Measurements from ENCODE around the gene HLCS.
A peak's percentile ranks its signal among the peaks of the same experiment; 100 is the strongest.

HLCS gene

DNA sequence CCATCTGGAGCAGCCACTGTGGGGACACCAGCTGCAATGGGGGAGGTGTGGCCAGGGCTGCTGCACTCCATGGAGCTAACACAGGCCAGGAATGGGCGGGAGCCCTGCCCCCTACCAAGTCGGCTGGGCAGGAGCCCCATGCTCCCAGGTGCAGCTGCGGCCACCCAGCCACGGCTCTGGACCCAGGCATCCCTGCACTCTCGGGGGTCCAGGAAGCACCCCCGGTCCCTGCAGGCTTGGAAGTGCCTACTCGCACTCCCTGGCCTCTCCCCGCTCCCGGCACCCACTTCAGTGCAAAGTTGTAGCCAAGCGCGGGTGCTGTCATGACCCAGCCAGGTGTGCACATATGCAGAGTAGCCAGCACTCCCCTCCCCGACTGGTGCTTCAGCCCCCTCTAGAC is 91.8 kb downstream of the HLCS start:
- no peaks in the 10 kb centered on the region for H3K27me3 Mint-ChIP-seq
- no peak for ATAC-seq
- H3K36me3 Mint-ChIP-seq (ENCODE audit: low read depth), result peaks cover 8% of the 10 kb centered on the region
- no peak for DNase-seq
- H3K9me3 Mint-ChIP-seq, result peaks cover 10% of the 10 kb centered on the region
- H3K27ac Mint-ChIP-seq, result no peak overlapping the region
- no peak overlapping the region for H3K4me3 Mint-ChIP-seq
- H3K4me1 Mint-ChIP-seq, result no peaks in the 10 kb centered on the region

DNA sequence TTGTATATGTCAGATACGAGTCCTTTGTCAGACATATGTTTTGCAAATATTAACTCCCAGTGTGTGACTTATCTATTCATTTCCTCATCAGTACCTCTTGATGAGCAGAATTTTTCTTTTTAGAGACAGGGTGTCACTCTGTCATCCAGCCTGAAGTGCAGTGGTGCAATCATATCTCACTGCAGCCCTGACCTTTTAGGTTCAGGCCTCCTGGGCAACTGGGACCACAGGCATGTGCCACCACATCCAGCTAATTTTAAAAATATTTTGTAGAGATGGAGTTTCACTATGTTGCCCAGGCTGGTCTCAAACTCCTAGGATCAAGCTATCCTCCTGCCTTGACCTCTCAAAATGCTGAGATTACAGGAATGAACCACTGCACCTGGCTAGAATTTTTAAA is 93.0 kb downstream of the HLCS start:
- DNase-seq (no peak), ATAC-seq (no peak)
- H3K9me3 Mint-ChIP-seq, result peaks cover 8% of the 10 kb centered on the region
- no peak overlapping the region for H3K27ac Mint-ChIP-seq
- H3K4me3 Mint-ChIP-seq, result no peak overlapping the region
- no peaks in the 10 kb centered on the region for H3K27me3 Mint-ChIP-seq
- H3K36me3 Mint-ChIP-seq (ENCODE audit: low read depth), result peaks cover 8% of the 10 kb centered on the region
- no peaks in the 10 kb centered on the region for H3K4me1 Mint-ChIP-seq

DNA sequence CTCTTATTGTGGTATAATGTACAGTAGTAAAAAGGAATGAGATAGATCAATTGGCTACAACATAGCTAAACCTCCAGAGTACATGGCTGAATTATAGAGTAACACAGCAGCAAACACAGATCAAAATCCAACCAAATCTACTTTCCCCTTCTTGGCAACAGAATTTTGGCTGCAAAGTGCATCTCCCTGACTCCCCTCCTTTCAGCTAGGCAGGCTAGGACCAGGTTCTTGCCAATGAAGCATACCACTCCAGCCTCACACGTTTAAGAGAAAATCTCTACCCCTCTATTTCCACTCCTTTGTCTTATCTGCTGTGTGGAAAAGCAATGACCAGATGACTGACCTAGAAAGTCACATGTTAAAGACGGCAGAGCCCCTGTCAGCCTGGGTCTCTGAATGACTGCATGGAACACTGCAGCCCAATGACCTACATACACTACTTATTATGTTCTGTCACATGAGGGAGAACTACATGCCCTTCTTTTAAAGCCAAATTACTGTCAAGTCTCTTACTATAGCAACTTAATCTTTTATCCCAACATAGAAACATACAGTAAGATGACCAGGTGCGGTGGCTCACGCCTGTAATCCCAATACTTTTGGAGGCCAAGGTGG is 99.1 kb downstream of the HLCS start:
- Mint-ChIP-seq H3K4me1 (no peaks in the 10 kb centered on the region), H3K9me3 (no peaks in the 10 kb centered on the region), H3K4me3 (no peak overlapping the region), H3K27ac (no peak overlapping the region), H3K36me3 (ENCODE audit: low read depth) (no peaks in the 10 kb centered on the region), H3K27me3 (no peaks in the 10 kb centered on the region)
- ATAC-seq (no peak), DNase-seq (no peak)

DNA sequence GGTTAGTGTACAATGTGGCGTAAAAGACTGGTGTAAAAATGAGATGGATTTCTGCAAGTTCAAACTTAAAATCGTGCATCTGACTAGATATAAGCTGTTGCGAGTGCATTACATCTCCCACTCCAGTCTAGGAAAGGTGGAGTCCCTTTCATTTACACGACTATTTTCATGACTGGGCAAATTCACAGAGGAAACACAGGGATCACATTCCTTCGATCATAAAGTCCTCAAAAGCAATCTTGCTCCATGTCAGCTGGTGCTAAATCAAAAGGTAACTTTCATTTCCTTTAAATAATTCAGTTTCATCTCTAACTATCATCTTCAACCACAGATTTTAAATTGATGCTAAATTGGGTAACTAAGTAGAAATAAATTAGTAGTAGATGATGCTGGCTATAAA is 100.0 kb downstream of the HLCS start:
- Mint-ChIP-seq H3K4me1 (no peaks in the 10 kb centered on the region), H3K4me3 (no peak overlapping the region), H3K9me3 (no peaks in the 10 kb centered on the region), H3K27ac (no peak overlapping the region), H3K36me3 (ENCODE audit: low read depth) (no peaks in the 10 kb centered on the region), H3K27me3 (no peaks in the 10 kb centered on the region)
- ATAC-seq, result no peak
- DNase-seq, result no peak

DNA sequence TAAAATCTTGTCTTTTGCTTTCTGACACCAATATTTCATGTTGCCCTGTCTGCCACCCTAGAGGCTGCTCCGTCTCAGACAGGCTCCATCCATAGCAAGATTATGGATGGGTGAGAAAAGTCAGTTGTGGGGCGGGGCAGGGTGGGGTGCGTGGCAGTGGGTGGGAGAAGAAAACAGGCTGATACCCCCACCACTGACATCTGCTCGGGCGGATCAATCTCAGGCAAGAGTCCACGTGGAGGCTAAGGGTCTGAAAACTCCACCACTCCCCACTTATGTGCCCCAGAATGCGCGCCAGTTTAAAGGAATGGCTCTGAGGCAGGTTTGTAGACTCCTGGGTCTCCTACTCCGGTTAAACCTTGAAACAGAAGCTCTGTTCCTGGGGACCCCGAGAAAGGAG is 101.5 kb downstream of the HLCS start:
- no peaks in the 10 kb centered on the region for H3K36me3 Mint-ChIP-seq (ENCODE audit: low read depth)

DNA sequence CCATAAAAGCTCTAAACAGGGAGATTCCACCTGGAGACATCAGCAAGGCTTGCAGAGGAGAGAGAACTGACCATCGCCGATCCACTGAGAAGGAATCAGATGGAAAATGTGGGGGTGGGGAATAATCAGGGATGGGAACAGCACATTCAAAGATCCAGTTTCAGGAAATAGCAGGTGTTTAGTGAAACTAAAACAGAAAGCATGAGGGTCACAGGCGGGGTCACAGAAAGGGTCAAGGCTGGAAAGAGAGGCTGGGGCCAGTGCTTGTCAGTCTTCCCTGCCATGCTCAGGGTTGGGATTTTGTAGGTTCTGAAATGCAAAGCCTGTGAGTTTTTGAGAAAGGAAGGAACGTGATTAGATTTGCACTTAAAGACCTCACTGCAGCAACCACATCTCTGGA is 103.2 kb downstream of the HLCS start:
- no peaks in the 10 kb centered on the region for H3K36me3 Mint-ChIP-seq (ENCODE audit: low read depth)
- DNase-seq, result no peak

More for the DNA sequence above, 101.5 kb downstream of the HLCS start:
- Mint-ChIP-seq H3K4me1 (peaks cover 3% of the 10 kb centered on the region), H3K4me3 (no peak overlapping the region), H3K27me3 (no peaks in the 10 kb centered on the region), H3K27ac (no peak overlapping the region), H3K9me3 (no peaks in the 10 kb centered on the region)
- ATAC-seq (no peak), DNase-seq (no peak)

DNA sequence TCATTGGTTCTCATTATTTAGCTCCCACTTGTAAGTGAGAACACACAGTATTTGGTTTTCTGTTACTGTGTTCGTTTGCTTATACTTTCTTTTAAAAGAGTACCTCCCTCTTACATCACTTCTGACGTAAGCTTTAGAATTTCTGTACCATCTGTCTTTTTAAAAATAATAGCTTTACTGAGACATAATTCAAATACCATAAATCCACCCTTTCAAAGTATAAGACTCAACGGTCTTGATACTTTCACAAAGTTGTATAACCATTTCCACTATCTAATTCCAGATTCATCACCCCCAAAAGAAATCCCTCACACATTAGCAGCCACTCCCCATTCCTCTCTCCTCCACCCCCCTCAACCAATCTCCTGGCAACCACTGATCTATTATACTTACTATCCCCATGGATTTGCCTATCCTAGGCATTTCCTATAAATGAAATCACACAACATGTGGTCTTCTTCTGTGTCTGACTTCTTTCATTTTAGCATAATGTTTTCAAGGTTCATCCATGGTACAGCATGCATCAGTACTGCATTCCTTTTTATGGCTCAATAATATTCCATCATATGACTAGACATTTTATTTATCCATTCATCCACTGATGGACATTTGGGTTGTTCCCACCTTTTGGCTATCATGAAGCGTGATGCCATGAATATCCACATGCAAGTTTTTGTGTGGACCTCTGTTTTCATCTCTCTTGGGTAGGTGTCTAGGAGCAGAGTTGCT is 104.7 kb downstream of the HLCS start:
- Mint-ChIP-seq H3K9me3 (no peaks in the 10 kb centered on the region), H3K27ac (no peak overlapping the region), H3K36me3 (ENCODE audit: low read depth) (no peaks in the 10 kb centered on the region), H3K4me3 (no peak overlapping the region), H3K27me3 (no peaks in the 10 kb centered on the region), H3K4me1 (peaks cover 4% of the 10 kb centered on the region)
- DNase-seq, result no peak
- no peak for ATAC-seq

More for the DNA sequence above, 103.2 kb downstream of the HLCS start:
- H3K4me3 Mint-ChIP-seq, result no peak overlapping the region
- no peak overlapping the region for H3K27ac Mint-ChIP-seq
- H3K9me3 Mint-ChIP-seq, result no peaks in the 10 kb centered on the region
- no peak for ATAC-seq
- H3K27me3 Mint-ChIP-seq, result no peaks in the 10 kb centered on the region
- H3K4me1 Mint-ChIP-seq, result peaks cover 4% of the 10 kb centered on the region

DNA sequence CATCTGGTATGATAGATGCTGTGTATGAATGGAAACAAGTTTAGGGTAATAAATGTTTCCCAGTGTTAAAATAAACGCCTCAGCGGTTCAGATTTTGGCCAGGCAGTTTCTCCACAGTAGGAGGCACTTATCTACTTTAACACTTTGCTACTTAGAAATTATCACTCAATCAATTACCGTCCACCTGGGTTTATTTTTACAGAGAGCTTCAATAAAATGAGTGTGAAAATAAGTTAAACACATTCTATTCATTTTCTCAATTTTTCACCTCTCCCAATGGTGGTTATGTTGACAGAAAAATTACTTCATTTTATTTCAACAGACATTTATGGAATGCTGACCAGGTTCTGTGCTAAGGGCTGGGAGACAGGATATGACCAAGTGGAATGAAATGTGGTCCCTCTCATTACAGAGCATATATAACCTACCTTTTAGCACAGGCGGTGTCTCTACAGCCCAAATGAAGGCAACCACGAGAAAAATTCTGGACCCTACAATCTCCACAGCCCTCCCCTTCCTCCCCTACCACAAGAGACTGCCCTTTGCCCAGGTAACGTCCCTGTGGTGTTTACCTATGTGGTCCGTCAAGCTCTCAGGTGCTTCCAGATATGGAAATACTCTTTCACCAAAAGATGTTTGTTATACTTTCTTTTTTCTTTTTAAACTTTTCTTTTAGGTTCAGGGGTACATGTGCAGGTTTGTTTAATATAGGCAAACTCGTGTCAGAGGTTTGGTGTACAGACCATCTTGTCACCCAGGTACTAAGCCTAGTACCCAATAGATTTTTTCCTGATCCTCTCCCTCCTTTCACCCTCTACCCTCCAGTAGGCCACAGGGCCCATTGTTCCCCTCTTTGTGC is 105.5 kb downstream of the HLCS start:
- peaks cover 4% of the 10 kb centered on the region for H3K4me1 Mint-ChIP-seq
- no peaks in the 10 kb centered on the region for H3K36me3 Mint-ChIP-seq (ENCODE audit: low read depth)
- H3K9me3 Mint-ChIP-seq, result no peaks in the 10 kb centered on the region
- H3K4me3 Mint-ChIP-seq, result no peak overlapping the region
- H3K27ac Mint-ChIP-seq, result no peak overlapping the region
- DNase-seq (no peak), ATAC-seq (no peak)
- H3K27me3 Mint-ChIP-seq, result no peaks in the 10 kb centered on the region

DNA sequence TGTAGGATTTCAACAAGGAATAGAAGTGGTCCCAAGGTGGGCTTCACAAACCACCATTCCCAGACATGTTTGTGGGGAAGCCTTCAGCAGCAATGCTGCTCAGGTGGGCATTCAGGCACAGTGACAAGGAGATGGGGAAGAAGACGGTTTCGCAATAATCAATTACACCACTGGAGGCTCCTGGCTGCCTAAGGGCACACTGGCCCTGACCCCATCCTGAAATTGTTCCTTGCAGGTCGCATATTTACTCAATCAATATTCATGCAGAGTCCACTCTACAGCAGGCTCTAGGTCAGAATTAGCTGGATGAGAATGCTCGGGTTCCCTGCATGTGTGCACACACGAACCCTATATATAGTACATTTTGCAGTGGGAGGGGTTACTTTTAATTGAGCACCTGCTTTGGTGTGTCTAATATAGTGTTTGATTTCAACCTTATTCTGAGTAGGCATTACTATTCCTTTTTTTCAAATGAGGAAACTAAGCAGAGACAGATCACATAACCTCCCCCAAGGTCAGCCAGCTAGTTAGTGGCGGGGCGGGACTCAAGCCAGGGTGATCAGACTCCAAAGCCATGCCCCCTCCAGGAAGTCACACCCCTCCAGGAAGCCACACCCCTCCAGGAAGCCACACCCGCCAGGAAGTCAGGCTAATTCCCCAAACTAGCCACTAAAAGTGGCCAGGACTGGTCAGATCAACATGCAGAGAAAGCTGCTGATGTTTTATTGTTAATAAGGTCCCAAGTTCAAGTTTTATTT is 106.5 kb downstream of the HLCS start:
- peak; percentile 48 for DNase-seq
- no peaks in the 10 kb centered on the region for H3K36me3 Mint-ChIP-seq (ENCODE audit: low read depth)
- H3K9me3 Mint-ChIP-seq, result no peaks in the 10 kb centered on the region
- no peaks in the 10 kb centered on the region for H3K27me3 Mint-ChIP-seq
- ATAC-seq, result peak; percentile 69
- H3K4me1 Mint-ChIP-seq, result peaks cover 4% of the 10 kb centered on the region
- H3K4me3 Mint-ChIP-seq, result no peak overlapping the region
- H3K27ac Mint-ChIP-seq, result no peak overlapping the region

DNA sequence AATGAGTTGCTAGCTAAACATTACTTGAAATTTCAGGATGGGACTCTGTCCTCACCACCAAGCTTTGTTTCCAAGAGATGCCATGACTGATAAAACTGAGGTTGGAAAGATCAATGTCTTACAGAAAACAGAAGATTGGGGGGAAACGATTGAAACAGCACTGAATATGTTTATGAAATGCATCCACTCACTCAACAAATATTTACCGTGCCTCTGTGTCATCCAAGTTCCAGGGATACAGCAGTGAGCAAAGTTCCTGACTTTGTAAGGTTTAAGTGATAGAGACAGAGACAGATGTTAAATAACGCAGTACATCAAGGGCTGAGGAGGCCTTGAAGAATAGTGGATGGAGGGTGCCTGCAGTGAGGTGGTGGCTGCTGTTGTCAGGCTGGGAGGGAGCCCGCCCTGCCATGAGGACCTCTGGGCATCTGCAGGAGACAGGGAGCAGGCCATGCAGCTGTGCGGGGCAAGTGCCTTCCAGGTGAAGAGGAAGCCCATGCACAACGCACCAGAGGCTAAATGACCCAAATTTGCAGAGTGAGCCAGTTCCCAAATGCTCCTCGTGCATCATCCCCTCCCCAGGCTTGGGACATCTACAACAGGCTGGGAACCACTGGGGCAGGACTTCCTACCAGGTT is 108.0 kb downstream of the HLCS start:
- H3K27ac Mint-ChIP-seq, result no peak overlapping the region
- H3K27me3 Mint-ChIP-seq, result no peaks in the 10 kb centered on the region
- no peaks in the 10 kb centered on the region for H3K9me3 Mint-ChIP-seq
- H3K36me3 Mint-ChIP-seq (ENCODE audit: low read depth), result no peaks in the 10 kb centered on the region
- ATAC-seq (no peak), DNase-seq (no peak)
- H3K4me1 Mint-ChIP-seq, result peaks cover 6% of the 10 kb centered on the region
- no peak overlapping the region for H3K4me3 Mint-ChIP-seq

DNA sequence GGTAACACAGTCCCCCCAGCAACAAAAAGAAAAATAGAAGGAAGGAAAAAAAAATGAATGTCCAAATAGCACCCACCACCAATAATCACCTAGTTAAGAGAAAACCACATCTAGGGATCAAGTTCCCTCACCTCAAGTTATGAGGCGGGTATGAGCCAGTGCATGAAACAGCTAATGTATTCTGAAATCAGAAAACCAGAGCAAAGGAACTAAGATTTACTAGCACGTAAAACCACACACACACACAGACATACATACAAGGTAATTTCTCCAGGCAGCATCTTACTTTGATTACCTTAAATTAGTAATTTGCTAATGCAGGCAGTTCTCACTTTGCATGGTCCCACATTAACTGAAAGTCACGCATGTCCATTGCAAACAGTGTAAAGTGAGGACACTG is 109.8 kb downstream of the HLCS start:
- Mint-ChIP-seq H3K9me3 (no peaks in the 10 kb centered on the region), H3K27me3 (no peaks in the 10 kb centered on the region), H3K27ac (no peak overlapping the region), H3K36me3 (ENCODE audit: low read depth) (no peaks in the 10 kb centered on the region), H3K4me1 (peaks cover 15% of the 10 kb centered on the region), H3K4me3 (no peak overlapping the region)
- DNase-seq (no peak), ATAC-seq (no peak)

DNA sequence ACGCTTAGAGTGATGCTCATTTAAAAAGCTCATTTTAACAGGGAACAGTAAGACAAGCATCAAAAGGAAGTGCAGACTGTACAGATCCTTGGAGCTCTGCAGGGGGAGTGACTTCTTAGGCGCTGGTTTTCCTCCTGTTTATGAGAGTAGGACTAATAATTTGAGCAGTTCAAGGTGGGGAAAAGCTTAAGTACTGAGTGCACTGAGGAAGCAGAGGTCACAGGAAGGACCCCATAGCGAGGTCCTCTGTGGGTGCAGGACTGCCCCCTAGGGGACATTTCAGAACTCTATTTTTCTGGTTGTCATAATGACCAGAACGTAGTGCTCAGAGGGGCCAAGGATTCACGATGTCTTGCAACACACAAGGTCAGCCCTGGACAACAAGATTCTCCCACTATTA is 112.1 kb downstream of the HLCS start:
- DNase-seq (peak; percentile 38), ATAC-seq (peak; percentile 48)
- Mint-ChIP-seq H3K27me3 (no peaks in the 10 kb centered on the region), H3K27ac (no peak overlapping the region), H3K4me1 (peaks cover 11% of the 10 kb centered on the region), H3K4me3 (no peak overlapping the region), H3K36me3 (ENCODE audit: low read depth) (no peaks in the 10 kb centered on the region), H3K9me3 (no peaks in the 10 kb centered on the region)

DNA sequence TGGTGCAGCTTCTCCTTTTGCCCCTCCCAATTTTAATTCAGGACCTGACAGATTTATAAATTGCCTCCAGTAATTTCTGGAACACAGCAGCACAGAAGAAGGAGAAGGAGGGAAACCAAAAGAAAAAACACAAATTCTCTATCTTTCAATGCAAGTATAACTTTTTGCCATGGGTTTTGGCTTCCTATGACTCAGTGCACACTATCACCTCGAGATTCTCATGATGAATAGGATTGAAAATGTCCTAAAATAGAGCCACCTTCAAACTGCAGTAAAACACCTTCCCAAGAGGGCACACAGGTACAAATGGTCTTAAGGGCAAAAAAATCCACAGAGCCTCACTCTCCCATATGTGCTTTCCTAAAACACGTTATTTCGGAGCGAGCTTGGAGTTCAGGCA is 113.6 kb downstream of the HLCS start:
- ATAC-seq (peak; percentile 44), DNase-seq (no peak)
- Mint-ChIP-seq H3K4me3 (no peak overlapping the region), H3K27ac (no peak overlapping the region), H3K27me3 (no peaks in the 10 kb centered on the region), H3K4me1 (peaks cover 11% of the 10 kb centered on the region), H3K36me3 (ENCODE audit: low read depth) (no peaks in the 10 kb centered on the region), H3K9me3 (no peaks in the 10 kb centered on the region)

DNA sequence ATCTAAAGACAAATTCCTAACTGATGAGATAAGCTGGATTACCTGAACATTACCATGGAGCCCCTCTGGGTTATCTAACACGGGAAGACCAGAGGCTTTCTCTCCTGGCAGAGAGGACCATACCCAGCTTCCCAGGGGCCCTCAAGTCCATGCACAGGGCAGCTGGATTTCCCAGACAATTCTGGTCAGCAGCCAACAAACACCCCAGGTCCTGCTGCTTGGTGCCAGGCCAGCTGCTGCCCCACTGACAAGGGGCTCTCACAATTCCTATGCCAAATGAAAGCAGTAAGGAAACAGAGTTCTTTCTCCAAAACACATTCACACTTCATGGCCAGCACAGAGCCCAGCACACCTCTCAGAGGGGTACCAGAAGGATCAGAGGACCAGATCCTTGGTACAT is 114.2 kb downstream of the HLCS start:
- DNase-seq (no peak), ATAC-seq (no peak)
- H3K27me3 Mint-ChIP-seq, result no peaks in the 10 kb centered on the region
- no peak overlapping the region for H3K27ac Mint-ChIP-seq
- H3K4me3 Mint-ChIP-seq, result no peak overlapping the region
- H3K9me3 Mint-ChIP-seq, result no peaks in the 10 kb centered on the region
- peaks cover 11% of the 10 kb centered on the region for H3K4me1 Mint-ChIP-seq
- H3K36me3 Mint-ChIP-seq (ENCODE audit: low read depth), result no peaks in the 10 kb centered on the region
